Measurements from ENCODE around the gene WDR86.

GRCh38 chr7:151439855-151440798, 30.3 kb upstream of the WDR86 start, which contains the start of gene CRYGN:
- TF ChIP-seq JUNB (IDR thresholded peaks at IDR 0.05; ENCODE audit: unreplicated experiment): no peak
- TF ChIP-seq, protein P1, sequence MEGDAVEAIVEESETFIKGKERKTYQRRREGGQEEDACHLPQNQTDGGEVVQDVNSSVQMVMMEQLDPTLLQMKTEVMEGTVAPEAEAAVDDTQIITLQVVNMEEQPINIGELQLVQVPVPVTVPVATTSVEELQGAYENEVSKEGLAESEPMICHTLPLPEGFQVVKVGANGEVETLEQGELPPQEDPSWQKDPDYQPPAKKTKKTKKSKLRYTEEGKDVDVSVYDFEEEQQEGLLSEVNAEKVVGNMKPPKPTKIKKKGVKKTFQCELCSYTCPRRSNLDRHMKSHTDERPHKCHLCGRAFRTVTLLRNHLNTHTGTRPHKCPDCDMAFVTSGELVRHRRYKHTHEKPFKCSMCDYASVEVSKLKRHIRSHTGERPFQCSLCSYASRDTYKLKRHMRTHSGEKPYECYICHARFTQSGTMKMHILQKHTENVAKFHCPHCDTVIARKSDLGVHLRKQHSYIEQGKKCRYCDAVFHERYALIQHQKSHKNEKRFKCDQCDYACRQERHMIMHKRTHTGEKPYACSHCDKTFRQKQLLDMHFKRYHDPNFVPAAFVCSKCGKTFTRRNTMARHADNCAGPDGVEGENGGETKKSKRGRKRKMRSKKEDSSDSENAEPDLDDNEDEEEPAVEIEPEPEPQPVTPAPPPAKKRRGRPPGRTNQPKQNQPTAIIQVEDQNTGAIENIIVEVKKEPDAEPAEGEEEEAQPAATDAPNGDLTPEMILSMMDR (conservative IDR thresholded peaks at IDR 0.05; ENCODE audit: low read depth in 2 of 2): no peak
- TF ChIP-seq POLR2AphosphoS5 (IDR thresholded peaks at IDR 0.05; ENCODE audit: low read depth): no peak
- TF ChIP-seq, protein P2, sequence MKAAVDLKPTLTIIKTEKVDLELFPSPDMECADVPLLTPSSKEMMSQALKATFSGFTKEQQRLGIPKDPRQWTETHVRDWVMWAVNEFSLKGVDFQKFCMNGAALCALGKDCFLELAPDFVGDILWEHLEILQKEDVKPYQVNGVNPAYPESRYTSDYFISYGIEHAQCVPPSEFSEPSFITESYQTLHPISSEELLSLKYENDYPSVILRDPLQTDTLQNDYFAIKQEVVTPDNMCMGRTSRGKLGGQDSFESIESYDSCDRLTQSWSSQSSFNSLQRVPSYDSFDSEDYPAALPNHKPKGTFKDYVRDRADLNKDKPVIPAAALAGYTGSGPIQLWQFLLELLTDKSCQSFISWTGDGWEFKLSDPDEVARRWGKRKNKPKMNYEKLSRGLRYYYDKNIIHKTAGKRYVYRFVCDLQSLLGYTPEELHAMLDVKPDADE (IDR thresholded peaks at IDR 0.05): no peak
- TF ChIP-seq EZH2 (IDR thresholded peaks at IDR 0.05; ENCODE audit: low read depth, unreplicated experiment): no peak
- TF ChIP-seq ZNF331 (CRISPR knock-in tag; IDR thresholded peaks at IDR 0.05; ENCODE audit: low read depth): no peak
- no peak for TF ChIP-seq CREB1 (CRISPR knock-in tag; IDR thresholded peaks at IDR 0.05; ENCODE audit: low read depth)
- TF ChIP-seq REST (IDR thresholded peaks at IDR 0.05; ENCODE audit: unreplicated experiment): no peak
- no peak for TF ChIP-seq STAT1 (IDR thresholded peaks at IDR 0.05; ENCODE audit: unreplicated experiment)
- TF ChIP-seq EZH2phosphoT487 (IDR thresholded peaks at IDR 0.05; ENCODE audit: unreplicated experiment): no peak

Data from GM23338 (cell line).